Measurements from ENCODE around the gene ENPEP.

DNA sequence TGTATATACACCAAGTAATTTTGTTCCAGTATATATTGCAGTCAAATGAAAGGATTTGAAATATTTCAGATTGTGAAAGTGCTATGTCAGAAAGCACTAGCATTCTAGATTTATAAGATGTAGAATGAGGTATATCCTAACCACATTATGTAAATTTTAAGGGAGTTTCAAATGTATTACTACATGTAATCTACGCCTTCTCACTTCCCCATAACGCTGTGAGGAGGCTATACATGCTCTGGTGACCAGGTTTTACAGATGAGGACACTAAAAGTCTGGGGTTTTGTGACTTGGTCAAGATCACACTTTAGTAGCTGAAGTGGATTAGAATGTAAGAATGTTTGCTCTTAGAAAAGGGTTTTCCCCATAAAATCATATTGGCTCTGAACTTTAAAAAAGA, 8.1 kb downstream of the ENPEP start:
- TF ChIP-seq POLR2A (IDR thresholded peaks at IDR 0.05): no peak
- TF ChIP-seq, protein P1, sequence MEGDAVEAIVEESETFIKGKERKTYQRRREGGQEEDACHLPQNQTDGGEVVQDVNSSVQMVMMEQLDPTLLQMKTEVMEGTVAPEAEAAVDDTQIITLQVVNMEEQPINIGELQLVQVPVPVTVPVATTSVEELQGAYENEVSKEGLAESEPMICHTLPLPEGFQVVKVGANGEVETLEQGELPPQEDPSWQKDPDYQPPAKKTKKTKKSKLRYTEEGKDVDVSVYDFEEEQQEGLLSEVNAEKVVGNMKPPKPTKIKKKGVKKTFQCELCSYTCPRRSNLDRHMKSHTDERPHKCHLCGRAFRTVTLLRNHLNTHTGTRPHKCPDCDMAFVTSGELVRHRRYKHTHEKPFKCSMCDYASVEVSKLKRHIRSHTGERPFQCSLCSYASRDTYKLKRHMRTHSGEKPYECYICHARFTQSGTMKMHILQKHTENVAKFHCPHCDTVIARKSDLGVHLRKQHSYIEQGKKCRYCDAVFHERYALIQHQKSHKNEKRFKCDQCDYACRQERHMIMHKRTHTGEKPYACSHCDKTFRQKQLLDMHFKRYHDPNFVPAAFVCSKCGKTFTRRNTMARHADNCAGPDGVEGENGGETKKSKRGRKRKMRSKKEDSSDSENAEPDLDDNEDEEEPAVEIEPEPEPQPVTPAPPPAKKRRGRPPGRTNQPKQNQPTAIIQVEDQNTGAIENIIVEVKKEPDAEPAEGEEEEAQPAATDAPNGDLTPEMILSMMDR (IDR thresholded peaks at IDR 0.05 in 4 of 5, conservative IDR thresholded peaks at IDR 0.05 in 1 of 5): no peak
